HG03565 (cell line): ENCODE measurements around the gene TRANK1.
"Not testable (repeated sequence)": the region's sequence is repeated elsewhere in the genome, so short reads cannot be mapped to it uniquely, and the experiment has no call there.

Source experiments
- ATAC-seq: cut with Tn5 transposase; IDR thresholded peaks from one replicate; pipeline ENCODE4 v1.9.1; 2021; ENCODE audit warnings: mild to moderate bottlenecking, moderate library complexity; ENCODE audit not compliant: unreplicated experiment

The TRANK1 gene

GRCh38 chr3:36923523-36923943 is 21.3 kb downstream of the TRANK1 start:
- ATAC-seq, result no peak

DNA sequence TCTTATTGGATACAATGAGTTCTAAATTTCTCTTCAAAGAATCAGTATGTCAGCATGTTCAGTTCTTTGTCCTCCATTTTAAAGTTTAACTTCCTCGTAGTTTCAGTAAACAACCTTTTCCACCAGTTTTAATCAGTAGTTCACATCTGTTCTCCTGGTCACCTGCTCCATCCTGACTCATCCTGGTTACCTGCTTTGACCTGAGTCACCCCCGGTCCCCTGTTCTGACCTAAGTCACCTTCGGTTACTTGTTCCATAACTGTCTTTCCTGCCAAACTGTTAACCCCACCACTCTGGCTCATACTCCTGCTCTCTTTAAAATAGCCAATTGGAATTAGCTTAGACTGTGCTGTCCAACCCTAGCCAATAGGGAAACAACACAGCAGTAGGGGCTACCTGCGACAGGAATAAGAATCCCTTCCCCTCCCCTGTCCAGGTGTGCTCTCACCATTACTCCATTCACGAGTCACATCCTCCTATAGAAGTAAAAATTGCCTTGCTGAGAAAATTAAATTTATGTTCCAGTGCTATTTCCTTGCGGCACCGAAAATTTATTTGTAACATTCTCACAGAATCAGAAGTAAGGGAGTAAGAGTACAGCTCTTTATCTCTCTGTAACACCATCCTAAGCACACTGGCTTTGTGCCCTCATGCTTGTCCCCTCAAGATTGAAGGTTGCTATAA is 23.8 kb downstream of the TRANK1 start:
- ATAC-seq, result no peak

DNA sequence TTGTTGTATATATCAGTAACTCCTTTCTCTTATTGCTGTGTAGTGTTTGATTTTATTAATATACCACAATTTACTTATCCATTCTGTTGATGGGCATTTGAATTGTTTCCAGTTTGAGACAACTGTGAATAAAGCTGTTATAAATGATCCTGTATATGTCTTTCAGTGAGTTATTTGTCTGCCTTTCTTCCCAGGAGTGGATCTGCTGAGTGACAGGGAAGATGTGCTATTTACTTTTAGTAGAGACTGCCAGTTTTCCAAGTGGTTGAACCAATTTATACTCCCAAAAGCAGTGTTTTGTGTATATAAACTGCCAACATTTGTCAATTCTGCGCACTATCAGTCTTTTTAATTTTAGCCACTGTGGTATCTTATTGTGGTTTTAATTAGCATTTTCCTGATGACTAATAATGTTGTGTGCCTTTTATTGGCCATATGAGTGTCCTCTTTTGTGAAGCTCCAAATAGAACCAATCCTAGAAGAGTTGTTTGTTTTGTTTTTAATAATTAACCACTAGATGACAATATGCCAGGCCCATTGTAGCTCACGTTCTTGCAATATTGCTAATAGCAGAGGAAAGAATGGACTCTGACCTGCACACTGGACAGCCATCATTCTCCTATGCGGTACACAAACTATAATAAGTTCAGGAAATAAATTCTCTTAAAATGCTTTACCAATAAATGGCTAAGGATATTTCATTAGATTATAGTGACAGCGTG is 25.3 kb downstream of the TRANK1 start:
- no peak for ATAC-seq

DNA sequence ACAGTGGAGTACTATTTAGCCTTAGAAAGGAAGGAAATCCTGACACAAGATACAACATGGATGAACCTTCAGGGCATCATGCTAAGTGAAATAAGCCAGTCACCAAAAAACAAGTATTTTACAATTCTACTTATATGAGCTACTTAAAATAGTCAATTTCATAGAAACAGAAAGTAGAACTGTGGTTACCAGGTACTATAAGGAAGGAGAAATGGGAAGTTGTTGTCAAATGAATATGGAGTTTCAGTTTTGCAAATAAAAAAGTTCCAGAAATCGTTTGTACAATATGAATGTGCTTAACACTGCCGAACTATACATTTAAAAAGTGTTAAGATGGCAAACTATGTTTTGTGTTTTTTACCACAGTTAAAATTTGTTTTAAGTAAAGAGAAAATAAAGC is 26.8 kb downstream of the TRANK1 start:
- ATAC-seq, result peak; percentile 94

GRCh38 chr3:36911990-36912804 is 32.7 kb downstream of the TRANK1 start:
- ATAC-seq, result peak; percentile 97

DNA sequence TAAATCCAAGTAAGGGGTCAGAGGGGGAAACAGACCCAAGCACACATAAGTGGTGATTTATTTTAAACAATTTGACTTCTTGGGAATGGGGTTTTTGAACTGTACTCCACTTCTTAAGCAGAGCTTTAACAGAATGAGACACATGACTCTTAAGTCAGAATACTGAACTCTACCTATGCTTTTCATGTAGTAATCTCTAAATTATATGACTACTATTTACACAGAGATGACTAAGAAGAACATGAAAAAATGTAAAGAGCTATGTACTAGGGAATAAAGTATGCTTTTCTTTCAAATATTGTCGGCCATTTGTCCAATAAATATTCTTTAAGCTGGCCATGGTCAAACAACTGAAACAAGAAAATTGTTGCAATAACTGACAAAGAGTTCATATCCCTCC is 35.2 kb downstream of the TRANK1 start:
- ATAC-seq, result no peak

- no peak for ATAC-seq
Measured at GRCh38 chr3:36909181-36909580, 35.7 kb downstream of the TRANK1 start.

GRCh38 chr3:36908647-36909180 is 36.1 kb downstream of the TRANK1 start:
- ATAC-seq, result no peak

GRCh38 chr3:36907911-36908646 is 36.8 kb downstream of the TRANK1 start:
- ATAC-seq, result no peak

DNA sequence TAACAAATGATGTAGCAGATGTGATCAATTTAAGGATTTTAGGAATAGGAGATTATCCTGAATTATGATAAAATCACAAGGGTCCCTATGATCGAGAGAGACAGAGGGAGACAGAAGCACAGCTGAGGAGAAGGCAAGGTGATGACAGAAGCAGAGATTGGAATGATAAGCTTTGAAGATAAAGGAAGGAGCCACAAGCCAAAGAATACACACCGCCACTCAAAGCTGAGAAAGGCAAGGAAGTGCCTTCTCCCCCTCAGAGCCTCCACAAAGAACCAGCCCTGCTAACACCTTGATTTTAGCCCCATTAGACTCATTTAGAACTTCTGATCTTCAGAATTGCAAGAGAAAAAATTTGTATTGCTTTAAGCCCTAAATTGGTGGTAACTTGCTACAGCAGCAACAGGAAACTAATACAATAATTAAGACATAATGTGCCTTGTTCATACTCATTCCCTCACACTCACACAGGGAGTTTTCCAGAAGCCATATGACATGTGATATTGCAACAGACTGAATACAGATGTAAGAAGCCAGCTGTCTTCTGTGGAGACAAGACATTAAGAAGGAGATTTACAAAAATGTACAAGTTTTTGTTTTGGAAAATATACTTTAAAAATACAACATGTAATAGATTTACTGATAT is 38.2 kb downstream of the TRANK1 start:
- no peak for ATAC-seq

DNA sequence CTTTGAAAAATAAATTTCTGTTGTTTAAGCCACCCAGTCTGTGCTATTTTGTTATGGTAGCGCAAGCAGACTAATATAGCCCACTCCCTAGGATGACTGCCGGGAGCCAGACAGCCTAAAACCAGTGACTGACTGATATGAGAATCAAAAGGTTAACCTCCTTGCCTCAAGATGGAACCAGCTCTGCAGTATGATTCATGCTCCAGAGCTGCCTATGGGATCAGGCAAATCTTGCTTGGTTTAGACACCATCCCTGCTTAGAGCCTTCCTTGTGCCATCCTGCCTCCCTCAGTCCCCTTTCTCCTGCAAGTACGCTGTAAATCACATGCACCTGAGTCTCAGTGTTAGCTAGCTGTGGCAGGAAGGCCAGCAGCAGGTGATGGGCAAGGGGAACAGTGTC is 39.3 kb downstream of the TRANK1 start:
- ATAC-seq, result no peak

DNA sequence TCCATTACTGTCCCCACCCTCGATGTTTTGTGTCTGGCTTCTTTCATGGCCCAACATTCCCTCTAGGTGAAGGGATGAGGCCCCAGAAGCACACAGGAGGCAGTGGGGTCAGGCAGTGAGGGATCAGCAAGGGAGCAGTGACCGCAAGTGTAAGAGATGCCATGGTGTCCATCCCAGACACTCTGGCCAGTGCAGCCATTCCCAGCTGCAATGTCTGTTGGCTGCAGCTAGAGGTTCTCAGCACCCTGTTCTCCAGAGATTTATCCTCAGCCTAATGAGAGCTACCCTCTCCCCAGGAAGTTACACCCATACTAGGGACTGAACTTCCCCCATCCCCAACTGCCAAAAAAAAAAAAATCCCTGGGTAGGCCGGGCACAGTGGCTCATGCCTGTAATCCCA is 40.2 kb downstream of the TRANK1 start:
- ATAC-seq, result no peak

DNA sequence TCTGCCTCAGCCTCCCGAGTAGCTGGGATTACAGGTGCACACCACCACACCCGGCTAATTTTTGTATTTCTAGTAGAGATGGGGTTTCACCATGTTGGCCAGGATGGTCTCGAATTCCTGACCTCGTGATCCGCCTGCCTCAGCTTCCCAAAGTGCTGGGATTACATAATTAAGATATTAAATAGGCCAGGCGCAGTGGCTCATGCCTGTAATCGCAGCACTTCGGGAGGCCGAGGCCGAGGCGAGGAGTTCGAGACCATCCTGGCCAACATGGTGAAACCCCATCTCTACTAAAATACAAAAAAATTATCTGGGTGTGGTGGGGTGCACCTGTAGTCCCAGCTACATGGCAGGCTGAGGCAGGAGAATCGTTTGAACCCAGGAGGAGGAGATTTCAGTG is 40.8 kb downstream of the TRANK1 start:
- ATAC-seq, result not testable (repeated sequence)

DNA sequence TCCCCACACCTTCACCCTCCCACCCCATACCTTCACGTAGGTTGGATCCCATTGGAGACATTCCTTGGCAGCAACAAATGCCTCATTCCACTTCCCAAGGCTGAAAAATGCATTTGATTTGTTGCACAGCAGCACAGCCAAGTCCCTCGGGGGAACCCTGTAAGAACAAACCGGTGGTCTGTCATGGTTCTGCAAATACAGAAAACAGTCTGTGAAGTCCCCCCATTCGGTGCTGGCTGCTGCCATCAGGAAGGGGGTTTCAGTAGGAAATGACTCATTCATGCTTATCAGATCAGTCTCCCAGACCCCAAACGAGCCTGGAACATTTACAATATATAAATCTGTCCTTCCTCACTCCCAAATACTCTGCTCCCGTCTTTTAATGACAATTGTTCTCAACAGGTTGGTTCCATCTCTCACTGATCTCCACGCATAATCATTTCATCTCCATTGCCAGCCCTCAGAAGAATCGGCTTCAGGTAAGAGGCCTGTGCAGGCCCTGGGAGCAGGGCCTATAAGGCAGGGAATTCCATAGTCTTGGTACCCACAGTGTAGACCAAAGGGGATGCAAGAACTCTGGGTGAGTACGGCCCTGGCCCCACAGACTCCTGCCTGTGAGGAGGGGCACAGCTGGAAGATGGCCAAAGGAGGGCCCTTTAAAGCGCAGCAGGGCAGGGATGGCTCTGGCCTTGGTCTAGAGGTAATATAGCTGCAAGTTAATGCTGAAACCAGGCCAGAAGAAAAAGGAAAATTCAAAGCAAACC is 41.6 kb downstream of the TRANK1 start:
- no peak for ATAC-seq

DNA sequence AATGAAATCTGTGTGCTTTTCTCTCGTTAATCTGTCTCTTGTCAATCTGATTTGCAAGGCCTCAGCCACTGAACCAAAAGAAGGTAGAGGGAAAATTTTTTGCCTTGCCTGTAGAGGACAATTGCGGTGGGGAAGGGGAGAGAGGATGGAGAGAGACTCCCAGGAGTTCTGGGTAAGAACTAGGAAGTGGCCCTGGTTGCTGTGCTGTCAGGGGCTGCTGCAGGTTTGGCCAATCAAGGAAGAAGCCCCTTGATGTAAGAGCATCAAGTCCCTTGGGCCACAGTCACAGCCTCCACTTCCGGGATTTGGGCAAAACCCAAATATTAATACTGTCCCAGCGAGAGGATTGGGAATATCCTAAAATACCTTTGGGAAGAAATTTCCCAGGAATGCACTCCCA is 43.3 kb downstream of the TRANK1 start:
- no peak for ATAC-seq

DNA sequence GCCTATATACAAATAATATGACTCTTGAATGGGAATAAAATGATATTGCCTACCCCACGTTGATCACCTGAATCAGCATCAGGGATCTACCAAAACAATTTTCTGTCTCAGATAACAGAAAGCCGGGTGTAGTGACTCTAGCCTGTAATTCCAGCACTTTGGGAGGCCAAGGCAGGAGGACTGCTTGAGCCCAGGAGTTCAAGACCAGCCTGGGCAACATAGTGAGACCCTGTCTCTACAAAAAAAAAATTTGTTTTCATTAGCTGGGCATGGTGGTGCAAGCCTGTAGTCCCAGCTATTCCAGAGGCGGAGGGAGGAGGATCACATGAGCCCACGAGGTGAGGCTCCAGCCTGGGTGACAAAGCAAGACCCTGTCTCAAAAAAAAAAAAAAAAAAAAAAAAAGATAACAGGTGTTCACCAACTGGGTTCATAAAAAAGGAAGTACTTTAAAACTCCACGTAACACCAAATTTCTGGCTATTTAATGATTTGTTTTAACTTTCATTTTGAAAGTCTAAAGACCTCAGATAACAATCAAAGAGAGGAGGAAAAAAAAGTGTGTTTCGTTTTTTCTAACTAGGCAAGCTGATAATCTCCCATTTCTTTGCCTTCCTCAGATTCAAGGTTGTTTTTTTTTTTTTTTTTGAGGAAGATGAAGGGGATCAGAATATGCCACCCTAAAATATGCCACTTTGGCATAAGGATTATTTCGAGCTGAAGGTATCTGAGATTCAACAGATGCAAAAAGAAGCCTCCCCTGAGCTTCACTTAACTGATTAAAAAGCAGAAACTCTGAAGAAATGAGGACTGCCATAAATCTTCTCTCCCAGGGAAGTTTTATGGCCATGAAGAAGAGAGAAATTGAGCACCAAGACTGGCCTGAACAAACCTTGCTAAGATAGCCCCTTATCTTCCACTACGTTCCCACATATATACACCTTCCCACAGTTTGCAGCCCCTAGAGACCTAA is 44.1 kb downstream of the TRANK1 start:
- no peak for ATAC-seq

- no peak for ATAC-seq
Measured at GRCh38 chr3:36895496-36896409, 49.1 kb downstream of the TRANK1 start.
